H54 (cell line): Measurements from ENCODE around the gene INS.
"Not testable (repeated sequence)": the region's sequence is repeated elsewhere in the genome, so short reads cannot be mapped to it uniquely, and the experiment has no call there.

Experiments
- DNase-seq: peaks from one replicate; pipeline ENCODE4 v3.0.0; 2011; ENCODE audit warnings: low spot score, mixed read lengths; ENCODE audit not compliant: insufficient read length
- FAIRE-seq: peaks from 3 replicates; lab custom pipeline; 2011; peaks lifted over from hg19 to GRCh38; lab: Jason Lieb, UNC
- POLR2A ChIP-seq: IDR thresholded peaks from 2 replicates; pipeline ENCODE4 v1.6.1; 2011; ENCODE audit warnings: low read depth, mild to moderate bottlenecking, low read length

Gene INS

DNA sequence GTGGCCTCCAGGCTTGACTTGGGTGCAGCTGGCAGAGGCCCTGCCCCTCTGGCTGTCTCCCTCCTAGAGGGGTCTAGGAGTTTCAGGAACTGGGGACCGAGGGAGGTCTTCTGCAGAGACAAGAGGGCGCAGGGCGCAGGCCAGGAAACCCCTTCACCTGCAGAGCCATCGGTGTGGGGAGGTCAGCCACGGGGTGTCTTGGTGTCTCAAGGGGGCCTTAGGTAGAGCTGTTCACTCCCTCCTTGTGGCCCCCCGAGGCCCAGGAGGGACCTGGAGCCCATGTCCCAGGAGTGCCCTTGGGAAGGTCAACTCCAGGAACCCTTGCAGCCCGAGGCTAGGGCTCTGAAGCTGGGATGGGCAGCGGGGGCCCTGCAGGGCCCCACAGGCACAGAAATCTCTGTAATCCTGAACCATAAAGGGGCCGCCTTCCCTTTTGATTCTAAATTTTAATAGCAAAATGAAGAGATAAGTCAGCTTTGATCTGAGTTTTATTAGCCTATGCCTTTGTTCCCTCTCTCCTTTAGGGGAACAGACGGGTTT, 42.0 kb upstream of the INS start:
- FAIRE-seq, result no peak
- no peak for TF ChIP-seq POLR2A
- DNase-seq, result no peak

DNA sequence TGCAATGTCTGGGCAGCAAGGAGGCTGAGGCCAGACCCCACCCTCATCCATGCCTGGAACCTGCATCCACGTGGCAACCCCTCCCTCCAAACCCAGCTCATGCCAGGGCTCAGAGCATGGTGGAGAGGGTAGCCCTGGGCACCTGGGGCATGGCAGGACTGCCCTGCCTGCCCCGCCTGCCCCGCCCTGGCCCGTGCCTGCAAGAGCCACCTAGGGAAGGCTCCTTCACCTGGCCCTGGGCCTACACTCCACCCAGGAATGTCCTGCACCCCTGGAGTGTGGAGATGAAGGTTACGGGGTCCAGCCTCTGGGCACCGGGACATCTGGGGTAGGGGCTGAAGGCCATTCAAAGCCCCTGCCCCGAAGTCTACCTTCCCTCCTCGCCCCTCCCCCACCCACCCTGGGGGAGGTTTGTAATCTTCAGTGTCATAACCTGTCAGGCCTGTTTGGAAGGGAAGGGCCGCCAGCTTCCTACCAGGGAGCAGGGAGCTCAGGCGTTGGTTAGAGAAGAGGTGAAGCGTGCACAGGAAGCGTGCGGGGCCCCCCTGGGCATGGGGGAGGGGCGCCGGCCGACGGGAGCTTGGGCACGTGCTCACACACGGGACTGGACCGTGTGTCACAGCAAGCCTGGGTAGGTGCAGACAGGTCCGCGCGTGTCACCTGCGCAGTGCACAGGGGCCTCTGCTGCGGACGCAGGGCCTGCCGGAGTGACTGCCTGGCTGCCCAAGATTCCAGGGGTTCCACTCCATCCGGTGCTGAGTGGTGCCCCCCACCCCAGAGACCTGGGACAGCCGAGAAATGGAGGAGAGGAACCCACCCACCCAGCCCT, 41.3 kb upstream of the INS start:
- FAIRE-seq (no peak), DNase-seq (no peak)
- TF ChIP-seq POLR2A, result no peak

DNA sequence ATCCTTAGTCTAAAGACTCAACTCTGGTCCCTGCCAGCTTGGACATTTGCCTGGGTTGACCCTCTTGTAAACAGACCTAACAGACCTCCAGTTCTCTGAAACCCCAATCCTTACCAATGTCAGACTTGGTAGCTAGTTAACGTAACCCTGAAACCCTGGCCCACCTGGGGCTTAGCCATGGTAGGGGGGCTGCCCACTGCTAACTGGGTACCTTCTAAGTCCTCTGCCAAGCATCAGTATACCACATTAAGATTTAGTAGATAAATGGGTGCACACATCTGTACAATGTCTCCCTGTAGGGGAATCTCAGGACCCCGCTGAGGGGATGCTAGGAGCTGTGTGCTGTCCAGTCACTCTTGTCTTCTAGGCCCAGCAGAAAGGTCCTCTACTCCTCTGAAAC, 40.5 kb upstream of the INS start:
- no peak for FAIRE-seq
- no peak for TF ChIP-seq POLR2A
- no peak for DNase-seq

DNA sequence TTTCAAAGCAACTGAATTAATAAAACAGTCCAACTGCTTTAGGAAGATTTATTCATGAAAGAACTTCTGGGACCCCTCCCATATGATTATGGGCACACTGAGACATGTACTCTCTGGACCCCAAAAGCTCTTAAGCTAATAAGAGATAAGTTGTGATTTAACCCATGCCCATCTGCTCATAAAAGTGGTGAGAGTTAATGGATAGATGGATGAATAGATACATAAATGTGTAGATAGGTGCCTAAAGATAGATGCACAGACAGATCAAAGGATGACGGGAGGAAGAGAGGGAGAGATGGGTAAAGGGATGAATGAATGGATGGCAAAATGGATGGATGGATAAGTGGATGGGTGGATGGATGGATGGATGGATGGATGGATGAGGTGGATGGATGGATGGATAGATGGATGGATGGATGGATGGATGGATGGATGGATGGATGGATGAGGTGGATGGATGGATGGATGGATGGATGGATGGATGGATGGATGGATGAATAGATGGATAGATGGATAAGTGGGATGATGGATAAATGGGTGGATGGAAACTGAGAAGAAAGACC, 40.0 kb upstream of the INS start:
- FAIRE-seq (no peak), DNase-seq (no peak)
- no peak for TF ChIP-seq POLR2A

DNA sequence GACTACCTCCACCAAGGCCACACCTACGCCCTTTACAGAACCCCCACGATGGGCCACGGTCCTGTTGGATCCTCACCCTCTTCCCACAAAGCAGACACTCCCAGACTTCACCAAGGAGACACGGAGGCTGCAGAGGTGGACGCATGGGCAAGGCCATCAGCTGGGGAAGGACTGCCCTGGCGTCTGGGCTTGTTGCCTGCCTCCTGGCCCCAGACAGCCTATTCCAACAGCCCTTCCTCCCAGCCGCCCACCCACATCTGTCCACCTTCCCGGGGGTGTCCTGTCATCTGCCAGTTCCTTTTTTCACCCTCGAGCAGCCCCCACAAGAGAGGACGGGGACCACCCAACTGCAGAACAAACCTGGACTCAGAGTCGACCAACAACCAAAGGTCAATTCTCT, 39.5 kb upstream of the INS start:
- DNase-seq, result no peak

DNA sequence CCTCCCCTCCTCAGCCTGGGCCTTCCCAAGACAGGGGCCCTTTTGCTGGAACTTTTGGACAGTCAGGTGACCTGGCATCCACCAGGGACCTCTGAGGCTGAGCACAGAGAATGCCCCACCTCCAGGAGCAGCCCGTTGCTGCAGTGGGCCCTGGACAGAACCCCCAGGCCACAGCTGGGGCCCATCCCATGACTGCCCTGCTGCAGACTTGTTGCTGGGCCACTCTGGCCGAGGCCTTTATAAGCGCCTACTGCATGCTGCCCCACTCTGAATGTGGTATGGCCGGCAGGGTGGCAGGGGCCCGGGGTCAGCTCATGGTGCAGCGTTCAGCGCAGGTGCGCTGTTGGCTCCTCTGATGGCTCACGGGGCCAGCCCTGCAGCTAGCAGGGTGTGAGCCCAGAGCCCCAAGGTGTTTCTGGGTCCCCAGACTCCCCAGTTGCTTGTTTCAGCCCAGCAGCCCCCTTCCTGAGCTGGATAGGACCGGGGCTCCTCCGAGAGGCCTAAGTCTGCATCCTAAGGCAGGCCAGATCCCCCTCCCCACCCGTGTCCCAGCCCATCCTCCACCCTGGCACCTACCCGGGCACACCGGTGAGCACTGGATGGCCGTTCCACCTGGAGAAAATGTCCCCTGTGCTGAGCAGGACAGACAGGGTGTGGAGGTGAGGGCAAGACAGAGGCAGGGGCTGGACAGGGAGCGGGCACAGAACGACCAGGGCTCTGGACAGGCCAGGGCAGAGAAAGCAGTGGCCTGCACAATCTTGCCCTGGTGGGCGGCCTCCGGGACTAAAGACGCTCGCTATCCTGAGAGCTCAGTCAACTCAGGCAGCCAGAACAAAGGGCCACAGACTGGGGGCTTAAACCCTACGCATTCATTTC, 38.7 kb upstream of the INS start:
- no peak for FAIRE-seq
- no peak for DNase-seq
- no peak for TF ChIP-seq POLR2A

More for the DNA sequence above, 39.5 kb upstream of the INS start:
- FAIRE-seq, result no peak
- no peak for TF ChIP-seq POLR2A

DNA sequence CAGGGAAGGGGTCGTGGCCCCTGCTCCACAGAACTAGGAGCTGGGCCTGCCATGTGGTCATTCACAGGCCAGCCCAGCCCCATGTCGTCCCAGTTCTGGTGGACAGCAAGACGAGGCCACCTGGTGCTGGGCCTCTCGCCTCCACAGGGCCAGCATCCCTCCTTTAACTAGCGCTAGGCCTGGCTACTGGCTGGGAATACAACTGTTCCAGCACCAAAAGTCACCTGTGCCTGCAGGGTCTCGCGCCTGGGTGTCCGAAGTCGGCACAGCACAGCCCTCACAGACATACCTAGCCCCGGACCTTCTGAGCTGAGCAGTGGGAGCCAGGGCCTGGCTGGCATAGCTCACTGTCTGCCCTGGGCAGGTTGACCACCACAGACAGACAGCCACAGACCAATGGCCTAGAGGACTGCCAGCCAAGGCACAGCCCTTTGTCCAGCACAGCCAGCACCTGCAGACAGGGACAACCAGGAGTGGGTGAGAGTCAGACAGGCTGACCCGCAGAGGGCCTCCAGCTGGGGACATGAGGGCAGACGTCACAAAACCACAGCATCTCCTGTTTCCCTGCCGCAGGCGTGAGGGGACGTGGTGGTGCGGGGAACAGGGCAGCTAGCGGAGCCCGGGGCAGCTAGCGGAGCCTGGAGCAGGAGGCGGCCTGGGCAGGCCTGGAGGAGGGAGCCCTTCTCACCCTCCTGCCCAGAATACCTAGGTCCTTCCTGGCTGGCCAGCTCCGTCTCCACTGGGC, 37.8 kb upstream of the INS start:
- TF ChIP-seq POLR2A, result no peak
- FAIRE-seq (no peak), DNase-seq (no peak)

DNA sequence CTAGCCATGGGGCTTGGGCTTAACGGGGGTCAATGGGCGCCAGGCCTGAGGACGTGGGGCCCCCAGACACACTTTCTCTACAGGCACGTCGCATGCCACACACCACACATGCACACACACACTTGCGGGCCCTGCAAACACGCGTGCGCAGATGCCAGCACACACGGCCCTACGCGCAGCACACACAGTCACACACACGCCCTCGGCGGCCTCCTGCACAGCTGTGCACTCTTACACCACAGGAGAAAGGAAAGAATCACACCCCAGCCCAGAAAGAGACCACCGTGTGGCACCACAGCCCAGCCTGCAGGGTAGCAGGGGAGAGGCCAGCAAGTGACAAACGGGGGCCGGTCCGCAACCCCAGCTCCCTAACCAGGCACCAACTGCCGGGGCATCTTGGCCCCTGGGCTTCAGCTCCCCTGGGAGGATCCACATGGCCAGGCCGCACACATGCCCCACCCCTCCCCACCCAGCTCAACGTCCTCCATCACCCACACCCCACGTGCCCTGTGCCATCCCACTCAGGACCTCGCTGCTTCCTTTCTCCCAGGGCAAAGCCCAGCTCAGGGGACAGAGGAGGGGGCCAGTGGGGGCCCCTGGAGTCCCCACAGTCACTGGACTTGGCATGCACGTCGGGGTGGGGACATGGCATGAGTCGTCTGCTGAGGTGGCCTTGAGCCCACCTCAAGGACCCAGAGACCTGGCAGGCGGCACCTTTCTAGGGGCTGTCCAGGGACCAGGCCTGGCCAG, 36.9 kb upstream of the INS start:
- no peak for DNase-seq
- FAIRE-seq, result no peak
- no peak for TF ChIP-seq POLR2A

DNA sequence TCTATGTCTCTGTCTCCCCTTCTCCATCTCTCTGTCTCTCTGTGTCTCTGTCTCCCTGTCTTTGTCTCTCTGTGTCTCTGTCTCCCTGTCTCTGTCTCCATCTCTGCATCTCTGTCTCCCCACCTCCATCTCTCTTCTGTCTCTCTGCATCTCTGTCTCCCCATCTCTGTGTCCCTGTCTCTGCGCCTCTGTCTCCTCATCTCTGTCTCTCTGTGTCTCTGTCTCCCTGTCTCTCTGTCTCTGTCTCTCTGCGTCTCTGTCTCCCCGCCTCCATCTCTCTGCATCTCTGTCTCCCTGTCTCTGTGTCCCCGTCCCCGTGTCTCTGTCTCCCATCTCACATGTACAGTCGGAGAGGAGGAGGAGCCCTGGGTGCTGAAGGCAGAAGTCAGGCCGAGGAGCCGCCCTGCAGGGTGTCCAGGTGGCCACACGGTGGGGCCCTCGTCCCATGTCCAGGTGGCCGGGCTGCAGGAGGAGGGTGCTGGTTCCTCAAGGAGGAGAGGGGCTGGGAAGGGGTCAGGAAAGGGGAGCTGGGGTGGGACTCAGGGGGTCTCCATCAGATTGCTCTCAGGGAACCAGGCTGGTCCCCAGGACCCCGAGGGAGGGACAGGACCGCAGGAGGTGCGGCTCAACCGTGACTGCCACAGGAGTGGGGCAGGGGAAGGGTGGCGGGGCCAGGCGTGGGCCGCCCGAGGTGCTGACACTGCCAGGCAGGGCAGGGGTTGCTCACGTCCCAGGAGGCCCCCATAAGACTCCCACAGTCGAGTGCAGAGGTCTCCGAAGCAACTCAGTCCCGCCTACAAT, 36.2 kb upstream of the INS start:
- DNase-seq, result peak; percentile 86
- FAIRE-seq, result no peak
- no peak for TF ChIP-seq POLR2A

DNA sequence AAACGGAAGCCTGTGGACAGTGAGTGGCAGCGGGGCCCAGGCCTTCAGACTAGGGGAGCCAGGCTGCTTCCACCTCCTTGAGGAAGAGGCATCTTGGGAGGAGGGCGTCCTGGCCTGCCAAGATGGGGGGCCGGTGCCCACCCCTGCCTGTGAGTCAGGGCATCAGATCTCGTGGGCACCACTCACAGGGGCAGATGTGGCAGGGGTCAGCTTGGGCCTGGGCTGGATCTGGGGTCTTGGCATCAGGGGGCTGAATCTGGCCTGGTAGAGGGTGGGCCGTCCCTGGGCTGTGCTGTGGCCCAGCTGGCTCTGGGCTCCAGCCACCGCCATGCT, 34.7 kb upstream of the INS start:
- no peak for TF ChIP-seq POLR2A
- FAIRE-seq (no peak), DNase-seq (no peak)

DNA sequence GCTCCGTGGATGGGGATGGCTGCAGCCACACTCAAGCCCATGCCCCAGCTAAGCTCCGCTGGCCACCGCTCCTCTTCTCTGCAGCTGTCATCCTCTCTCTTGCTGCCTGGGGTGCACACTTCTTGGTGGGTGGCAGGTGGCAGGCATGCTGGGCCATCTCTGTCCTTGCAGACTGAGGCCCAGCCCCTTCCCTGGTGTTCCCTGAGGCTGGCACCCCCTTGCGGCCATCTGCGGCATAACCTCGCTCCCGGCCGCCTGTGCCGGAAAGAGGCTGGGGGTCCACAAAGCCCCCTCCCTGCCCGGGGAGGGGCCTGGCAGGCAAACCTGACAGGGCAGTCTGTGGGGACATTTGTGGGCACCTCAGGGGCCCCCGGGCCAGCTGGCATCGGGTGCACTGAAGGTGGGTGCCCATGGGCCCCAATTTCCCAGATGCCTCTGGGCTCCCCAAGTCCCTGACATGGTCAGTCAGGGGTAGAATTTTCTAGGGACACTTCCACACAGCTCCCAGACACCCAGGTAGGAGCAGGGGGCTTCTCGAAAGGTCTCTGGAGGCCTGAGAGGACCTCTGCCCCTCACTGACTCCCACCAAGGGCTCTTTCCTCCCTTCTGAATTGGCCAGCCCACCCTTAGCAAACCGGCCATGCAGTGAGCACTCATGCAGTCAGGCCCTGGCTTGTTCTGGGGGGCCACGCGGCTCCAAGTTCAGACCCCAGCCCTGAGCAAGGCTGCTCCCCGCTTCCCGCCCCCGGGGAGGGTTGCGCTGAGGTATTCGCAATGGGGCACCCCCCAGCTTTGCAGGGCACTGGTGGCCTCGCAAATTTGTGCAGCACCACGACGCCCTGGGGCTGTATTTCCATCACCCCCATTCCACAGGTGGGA, 34.1 kb upstream of the INS start:
- TF ChIP-seq POLR2A, result no peak
- FAIRE-seq (no peak), DNase-seq (peak; percentile 70)

DNA sequence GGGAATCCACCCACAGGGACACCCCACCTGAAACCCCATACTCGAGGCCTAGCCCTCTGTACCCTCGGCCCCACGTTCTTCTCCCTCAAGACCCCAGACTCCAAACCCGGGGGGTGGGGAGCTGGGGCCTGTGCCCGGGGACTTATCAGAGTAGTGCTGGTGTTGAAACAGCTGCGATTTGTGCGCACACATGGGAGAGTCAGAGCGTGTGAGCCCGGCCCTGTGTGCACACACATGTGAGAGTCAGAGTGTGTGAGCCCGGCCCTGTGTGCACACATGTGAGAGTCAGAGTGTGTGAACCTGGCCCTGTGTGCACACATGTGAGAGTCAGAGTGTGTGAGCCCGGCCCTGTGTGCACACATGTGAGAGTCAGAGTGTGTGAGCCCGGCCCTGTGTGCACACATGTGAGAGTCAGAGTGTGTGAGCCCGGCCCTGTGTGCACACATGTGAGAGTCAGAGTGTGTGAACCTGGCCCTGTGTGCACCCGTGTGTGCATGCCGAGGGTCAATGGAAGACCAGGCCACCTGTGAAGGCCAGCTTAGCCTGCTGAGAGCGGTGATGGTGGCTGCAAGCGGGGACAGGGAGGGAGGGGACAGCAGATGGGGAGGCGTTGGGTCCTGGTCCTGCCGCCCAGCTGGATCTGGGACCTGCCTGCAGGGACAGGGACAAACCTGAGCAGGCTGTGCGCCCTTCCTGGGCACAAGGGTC, 33.0 kb upstream of the INS start:
- FAIRE-seq, DNase-seq: not testable (repeated sequence)
